Ishikawa (cell line): ENCODE measurements around the gene DNAH17.

Experiments used
- CEBPB ChIP-seq: IDR thresholded peaks from 2 replicates; pipeline ENCODE4 v1.6.1; 2012
- CREB1 ChIP-seq: IDR thresholded peaks from 2 replicates; pipeline ENCODE4 v1.6.1; 2012; ENCODE audit warnings: low read depth
- EGR1 ChIP-seq: IDR thresholded peaks from 2 replicates; pipeline ENCODE4 v1.6.1; 2012
- EP300 ChIP-seq: IDR thresholded peaks from 2 replicates; pipeline ENCODE4 v1.6.1; 2012; ENCODE audit warnings: borderline replicate concordance
- FOXM1 ChIP-seq: IDR thresholded peaks from 2 replicates; pipeline ENCODE4 v1.6.1; 2012; ENCODE audit warnings: low read depth, borderline replicate concordance
- NFIC ChIP-seq: IDR thresholded peaks from 2 replicates; pipeline ENCODE4 v1.6.1; 2012
- RAD21 ChIP-seq: IDR thresholded peaks from 2 replicates; pipeline ENCODE4 v1.6.1; 2012; ENCODE audit warnings: low read depth
- TAF1 ChIP-seq: IDR thresholded peaks from 2 replicates; pipeline ENCODE4 v1.6.1; 2012; ENCODE audit warnings: low read depth, mild to moderate bottlenecking
- TCF12 ChIP-seq: IDR thresholded peaks from 2 replicates; pipeline ENCODE4 v1.6.1; 2012; ENCODE audit warnings: low read depth
- TEAD4 ChIP-seq: IDR thresholded peaks from 2 replicates; pipeline ENCODE4 v1.6.1; 2012
- YY1 ChIP-seq: IDR thresholded peaks from 2 replicates; pipeline ENCODE4 v1.6.1; 2012; ENCODE audit warnings: low read depth
- ZBTB7A ChIP-seq: IDR thresholded peaks from 2 replicates; pipeline ENCODE4 v1.6.1; 2012; ENCODE audit warnings: low read depth
- TF ChIP-seq, protein P1 (sequence below): IDR thresholded peaks from 2 replicates; pipeline ENCODE4 v1.6.1; 2012
- TF ChIP-seq, protein P2 (sequence below): IDR thresholded peaks from 2 replicates; pipeline ENCODE4 v1.6.1; 2012; ENCODE audit warnings: low read depth, mild to moderate bottlenecking
- TF ChIP-seq, protein P3 (sequence below): IDR thresholded peaks from 2 replicates; pipeline ENCODE4 v1.6.1; 2012

Gene DNAH17

DNA sequence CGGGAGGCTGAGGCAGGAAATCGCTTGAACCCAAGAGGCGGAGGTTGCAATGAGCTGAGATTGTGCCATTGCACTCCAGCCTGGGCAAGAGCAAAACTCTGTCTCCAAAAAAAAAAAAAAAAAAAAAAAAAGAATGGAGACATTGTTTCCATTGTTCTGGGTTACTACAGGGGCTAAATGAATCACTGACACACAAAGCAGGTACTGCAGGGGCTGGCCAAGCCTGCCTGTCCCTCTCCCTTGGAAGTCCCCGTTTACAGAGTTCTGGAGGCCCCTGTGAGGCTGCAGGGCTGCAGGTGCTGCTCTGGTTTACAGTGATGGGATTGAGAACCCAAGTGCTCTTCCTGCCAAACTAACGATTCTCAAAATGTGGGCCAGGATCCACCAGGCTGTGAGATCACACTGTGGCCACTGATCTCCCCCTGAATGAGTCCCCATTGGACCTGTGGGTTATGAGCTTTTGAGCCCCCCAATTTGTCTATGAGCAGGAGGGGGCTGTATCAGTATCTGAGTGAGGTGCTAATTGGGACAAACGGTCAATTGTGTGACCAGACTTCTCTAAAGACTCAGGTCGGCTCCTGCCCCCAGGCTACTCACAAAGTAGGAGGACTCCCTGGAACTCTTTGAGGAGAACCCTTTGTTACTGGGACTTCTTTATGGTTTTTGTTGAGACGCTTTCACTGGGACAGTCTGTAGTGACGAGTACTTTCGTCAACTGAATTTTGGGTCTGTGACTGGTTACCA lies 39.0 kb downstream of the DNAH17 start:
- TF ChIP-seq CEBPB = peak; percentile 63; the same call in 1 of the 2 replicates
- TF ChIP-seq ZBTB7A = no peak

DNA sequence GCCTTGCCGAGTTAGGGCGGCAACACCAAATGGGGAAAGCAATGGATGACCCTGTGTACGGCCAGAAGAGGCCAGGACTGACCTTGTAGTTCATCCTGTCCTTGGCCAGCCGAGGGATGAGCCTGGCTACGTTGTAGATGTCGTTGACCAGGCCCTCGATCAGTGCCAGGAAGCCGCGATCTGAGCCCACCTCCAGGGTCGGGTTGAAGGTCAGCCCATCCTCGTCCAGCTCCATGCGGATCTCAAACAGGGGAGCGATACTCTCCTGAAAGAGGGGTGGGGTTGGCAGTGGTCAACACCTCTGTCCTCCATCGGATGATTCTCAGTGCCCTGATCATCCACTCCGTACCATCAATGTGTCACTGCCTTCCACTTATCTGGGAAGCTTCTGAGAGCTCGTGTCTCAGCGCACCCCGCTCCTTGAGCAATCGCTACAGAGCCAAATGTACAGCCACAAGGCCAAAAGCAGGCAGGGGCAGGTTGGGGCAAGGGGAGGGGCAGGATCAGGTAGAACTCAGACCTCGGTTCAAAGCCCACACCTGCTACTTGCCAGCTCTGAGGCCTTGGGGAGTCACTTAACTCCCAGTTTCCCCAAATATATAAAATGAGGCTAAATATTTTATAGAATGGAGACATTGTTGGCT lies 39.9 kb downstream of the DNAH17 start:
- TF ChIP-seq TCF12 = no peak

DNA sequence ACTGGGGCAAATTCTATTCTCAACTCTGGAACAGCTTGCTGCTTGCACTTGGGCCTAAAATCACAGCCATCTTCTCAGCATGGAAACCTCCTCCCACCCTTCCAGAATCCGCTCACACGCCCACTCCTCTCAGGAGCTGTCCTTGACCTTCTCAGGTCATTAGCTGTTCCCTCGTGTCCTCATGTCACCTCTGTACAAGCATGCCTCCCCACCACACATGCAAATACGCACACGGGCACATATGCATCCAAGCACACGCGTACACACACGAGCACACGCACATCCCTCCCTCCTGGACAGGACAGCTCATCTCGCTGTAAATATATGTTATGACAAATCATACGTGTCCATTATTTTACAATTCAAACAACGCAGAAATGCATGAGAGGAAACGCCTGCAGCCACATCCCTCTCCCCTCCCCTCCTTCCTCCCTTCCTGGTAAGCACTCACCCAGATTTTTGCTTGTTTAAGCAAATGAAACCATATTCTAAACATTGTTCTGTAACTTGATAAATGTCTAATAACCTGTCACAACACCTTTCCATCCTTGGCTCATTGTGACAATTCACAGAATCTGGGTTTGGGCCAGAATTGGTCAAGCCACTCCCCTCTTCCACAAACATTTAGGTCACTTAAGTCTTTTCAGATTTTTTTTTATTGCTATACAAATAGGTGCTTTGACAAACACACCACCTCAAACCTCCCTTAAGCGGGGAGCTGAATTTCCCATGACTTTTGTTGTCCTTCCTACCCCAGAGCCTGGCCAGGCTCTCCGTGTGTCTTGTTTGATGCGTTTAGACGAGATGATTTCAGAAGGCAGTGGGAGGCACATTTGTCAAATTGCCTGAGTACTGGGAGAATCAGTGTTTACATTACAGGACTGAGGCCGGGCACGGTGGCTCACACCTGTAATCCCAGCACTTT lies 41.7 kb downstream of the DNAH17 start:
- TF ChIP-seq, protein P1, sequence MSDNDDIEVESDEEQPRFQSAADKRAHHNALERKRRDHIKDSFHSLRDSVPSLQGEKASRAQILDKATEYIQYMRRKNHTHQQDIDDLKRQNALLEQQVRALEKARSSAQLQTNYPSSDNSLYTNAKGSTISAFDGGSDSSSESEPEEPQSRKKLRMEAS = no peak
- TF ChIP-seq CREB1 = no peak
- no peak for TF ChIP-seq CEBPB

DNA sequence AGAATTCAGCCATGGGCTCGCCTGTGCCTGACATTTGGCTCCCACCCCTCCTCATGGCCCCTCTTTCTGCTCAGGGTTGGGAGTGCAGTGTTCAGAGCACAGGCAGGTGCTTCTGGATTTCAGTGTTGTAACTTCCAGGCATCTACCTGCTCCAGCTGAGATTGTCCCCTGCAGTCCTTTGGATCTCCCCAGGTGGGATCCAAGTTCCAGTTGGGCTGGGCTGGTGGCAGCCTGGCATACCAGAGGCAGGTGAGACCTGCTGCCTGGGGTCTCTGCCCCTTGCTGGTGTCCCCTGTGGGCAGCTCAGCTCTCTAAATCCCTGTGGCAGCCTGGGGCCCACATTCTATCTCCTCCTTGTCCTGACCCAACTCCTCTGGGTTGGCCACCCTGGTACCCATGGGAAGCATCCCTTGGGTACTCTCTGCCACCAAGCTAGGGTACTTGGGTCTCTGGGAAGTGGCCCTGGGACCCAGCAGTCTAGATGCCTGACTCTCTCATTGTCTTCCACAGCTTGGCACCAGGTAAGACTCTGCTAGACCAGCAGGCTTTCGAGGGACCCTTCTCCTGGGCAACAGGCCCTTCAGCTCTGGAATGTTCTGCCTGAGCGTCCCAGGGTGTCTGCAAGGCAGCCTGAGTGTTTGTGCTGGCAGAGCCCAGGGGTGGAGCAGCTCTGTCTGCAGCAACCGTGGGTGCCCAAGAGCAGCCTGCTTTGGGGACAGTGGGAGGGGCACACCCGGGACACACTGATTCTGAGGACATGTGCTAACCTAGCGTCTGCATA lies 42.5 kb downstream of the DNAH17 start:
- TF ChIP-seq YY1 (no peak), CREB1 (no peak), NFIC (no peak), FOXM1 (no peak), RAD21 (no peak), EP300 (no peak), ZBTB7A (no peak), TEAD4 (no peak)
- TF ChIP-seq, protein P1 = no peak
- TF ChIP-seq, protein P2, sequence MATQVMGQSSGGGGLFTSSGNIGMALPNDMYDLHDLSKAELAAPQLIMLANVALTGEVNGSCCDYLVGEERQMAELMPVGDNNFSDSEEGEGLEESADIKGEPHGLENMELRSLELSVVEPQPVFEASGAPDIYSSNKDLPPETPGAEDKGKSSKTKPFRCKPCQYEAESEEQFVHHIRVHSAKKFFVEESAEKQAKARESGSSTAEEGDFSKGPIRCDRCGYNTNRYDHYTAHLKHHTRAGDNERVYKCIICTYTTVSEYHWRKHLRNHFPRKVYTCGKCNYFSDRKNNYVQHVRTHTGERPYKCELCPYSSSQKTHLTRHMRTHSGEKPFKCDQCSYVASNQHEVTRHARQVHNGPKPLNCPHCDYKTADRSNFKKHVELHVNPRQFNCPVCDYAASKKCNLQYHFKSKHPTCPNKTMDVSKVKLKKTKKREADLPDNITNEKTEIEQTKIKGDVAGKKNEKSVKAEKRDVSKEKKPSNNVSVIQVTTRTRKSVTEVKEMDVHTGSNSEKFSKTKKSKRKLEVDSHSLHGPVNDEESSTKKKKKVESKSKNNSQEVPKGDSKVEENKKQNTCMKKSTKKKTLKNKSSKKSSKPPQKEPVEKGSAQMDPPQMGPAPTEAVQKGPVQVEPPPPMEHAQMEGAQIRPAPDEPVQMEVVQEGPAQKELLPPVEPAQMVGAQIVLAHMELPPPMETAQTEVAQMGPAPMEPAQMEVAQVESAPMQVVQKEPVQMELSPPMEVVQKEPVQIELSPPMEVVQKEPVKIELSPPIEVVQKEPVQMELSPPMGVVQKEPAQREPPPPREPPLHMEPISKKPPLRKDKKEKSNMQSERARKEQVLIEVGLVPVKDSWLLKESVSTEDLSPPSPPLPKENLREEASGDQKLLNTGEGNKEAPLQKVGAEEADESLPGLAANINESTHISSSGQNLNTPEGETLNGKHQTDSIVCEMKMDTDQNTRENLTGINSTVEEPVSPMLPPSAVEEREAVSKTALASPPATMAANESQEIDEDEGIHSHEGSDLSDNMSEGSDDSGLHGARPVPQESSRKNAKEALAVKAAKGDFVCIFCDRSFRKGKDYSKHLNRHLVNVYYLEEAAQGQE = no peak

DNA sequence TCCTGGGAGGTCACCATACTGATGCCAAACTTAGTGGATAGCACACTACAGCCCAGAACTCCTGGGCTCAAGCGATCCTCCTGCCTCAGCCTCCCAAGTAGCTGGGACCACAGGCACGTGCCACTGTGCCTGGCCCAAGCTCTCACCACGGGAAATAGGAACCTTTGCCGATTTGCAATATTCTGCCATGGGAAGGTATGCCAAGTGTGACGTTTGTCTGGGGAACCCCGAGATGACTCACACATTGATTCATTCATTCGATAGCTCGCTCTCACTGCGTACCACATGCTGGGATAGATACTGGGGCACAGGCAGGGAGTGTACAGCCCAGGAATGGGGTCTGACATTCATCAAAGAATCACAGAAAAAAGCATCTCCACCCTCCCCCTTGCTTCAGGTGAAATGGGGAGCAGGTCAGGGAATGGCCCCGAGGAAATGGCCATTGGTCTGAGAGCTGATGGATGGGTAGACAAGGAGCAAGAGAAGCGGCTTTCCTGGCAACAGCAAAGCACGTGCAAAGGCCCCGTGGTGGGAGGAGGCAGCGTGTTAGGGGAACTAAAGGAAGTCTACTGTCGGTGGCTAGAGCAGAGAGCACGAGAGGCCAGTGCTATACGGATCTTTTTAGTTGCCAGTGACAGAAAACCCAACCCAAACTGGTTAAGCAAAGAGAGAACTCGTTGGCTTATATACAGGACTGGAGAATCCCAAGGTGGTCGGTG lies 44.1 kb downstream of the DNAH17 start:
- no peak for TF ChIP-seq FOXM1
- TF ChIP-seq TCF12 = no peak
- TF ChIP-seq EGR1 = no peak
- no peak for TF ChIP-seq TEAD4
- no peak for TF ChIP-seq CEBPB
- no peak for TF ChIP-seq NFIC

DNA sequence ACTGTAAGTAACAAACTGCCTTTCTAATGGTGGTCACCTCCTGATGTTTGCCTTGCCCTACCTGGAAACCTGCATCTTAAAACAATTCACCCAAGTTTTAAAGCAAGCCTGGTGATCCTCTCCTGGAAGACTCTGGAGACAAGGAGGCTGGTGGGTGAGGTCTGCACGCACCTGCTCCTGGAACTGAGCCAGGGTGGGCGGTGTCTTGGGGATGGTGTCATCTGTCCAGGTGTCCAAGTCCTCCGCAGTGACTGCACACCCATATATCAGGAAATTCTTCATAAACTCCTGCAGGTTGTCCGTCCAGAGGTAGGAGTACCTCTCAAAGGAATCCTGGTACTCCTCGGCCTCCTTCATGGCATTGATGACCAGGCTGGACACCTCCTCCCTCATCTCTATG lies 44.9 kb downstream of the DNAH17 start:
- TF ChIP-seq FOXM1 (no peak), CREB1 (no peak), EP300 (no peak), TCF12 (no peak), ZBTB7A (no peak), NFIC (no peak), EGR1 (no peak), CEBPB (no peak), TEAD4 (no peak), RAD21 (no peak), TAF1 (no peak), YY1 (no peak)
- TF ChIP-seq, protein P3, sequence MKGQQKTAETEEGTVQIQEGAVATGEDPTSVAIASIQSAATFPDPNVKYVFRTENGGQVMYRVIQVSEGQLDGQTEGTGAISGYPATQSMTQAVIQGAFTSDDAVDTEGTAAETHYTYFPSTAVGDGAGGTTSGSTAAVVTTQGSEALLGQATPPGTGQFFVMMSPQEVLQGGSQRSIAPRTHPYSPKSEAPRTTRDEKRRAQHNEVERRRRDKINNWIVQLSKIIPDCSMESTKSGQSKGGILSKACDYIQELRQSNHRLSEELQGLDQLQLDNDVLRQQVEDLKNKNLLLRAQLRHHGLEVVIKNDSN = no peak
- TF ChIP-seq, protein P1 = no peak
- TF ChIP-seq, protein P2 = no peak
